GM23338 (cell line): Measurements from ENCODE around the gene ATG7. TPM values are rescaled to one million over a fixed set of nuclear protein-coding genes. Genes with fewer than 3 reads are reported as not detected.

Source experiments
- ATAC-seq: fragments of 200-7000 bp; cut with Tn5 transposase; 3 replicates; pipeline ENCODE4 v1.9.1; 2020
- DNase-seq: peaks from one replicate; pipeline ENCODE4 v3.0.0-alpha.2; 2015; ENCODE audit warnings: low spot score
- H2AFZ ChIP-seq: fragments of 200-600 bp; sonication (generic); 2 replicates; pipeline ENCODE4 v1.8.0; 2016; ENCODE audit warnings: antibody characterized with exemption, mild to moderate bottlenecking, moderate library complexity
- H3F3A ChIP-seq: fragments of 200-600 bp; sonication (generic); replicated peaks from 2 replicates; pipeline ENCODE4 v1.8.0; 2017; ENCODE audit warnings: antibody characterized with exemption, mixed run types, low read depth
- H3K27ac ChIP-seq: fragments of 200-600 bp; sonication (generic); 2 replicates; pipeline ENCODE4 v1.6.1; 2016; ENCODE audit warnings: low read depth
- H3K27me3 ChIP-seq: fragments of 200-600 bp; sonication (generic); 2 replicates; pipeline ENCODE4 v1.8.0; 2016; ENCODE audit warnings: mild to moderate bottlenecking, mixed run types, moderate library complexity; ENCODE audit not compliant: insufficient read depth
- H3K36me3 ChIP-seq: fragments of 200-600 bp; sonication (generic); 2 replicates; pipeline ENCODE4 v1.8.0; 2016; ENCODE audit warnings: mild to moderate bottlenecking; ENCODE audit not compliant: insufficient read depth
- H3K4me1 ChIP-seq: fragments of 200-600 bp; sonication (generic); 2 replicates; pipeline ENCODE4 v1.8.0; 2016; ENCODE audit warnings: mild to moderate bottlenecking, moderate library complexity; ENCODE audit not compliant: insufficient read depth
- H3K4me2 ChIP-seq: fragments of 200-600 bp; sonication (generic); 2 replicates; pipeline ENCODE4 v1.7.1; 2017; ENCODE audit warnings: mixed run types
- H3K4me3 ChIP-seq: fragments of 200-600 bp; sonication (generic); 2 replicates; pipeline ENCODE4 v1.6.1; 2016; ENCODE audit warnings: mixed run types
- H3K79me2 ChIP-seq: fragments of 200-600 bp; sonication (generic); replicated peaks from 2 replicates; pipeline ENCODE4 v1.8.0; 2017; ENCODE audit warnings: mild to moderate bottlenecking; ENCODE audit not compliant: insufficient read depth
- H3K9me2 ChIP-seq: fragments of 200-600 bp; sonication (generic); 2 replicates; pipeline ENCODE4 v1.8.0; 2017; ENCODE audit not compliant: insufficient read depth
- H4K20me1 ChIP-seq: fragments of 200-600 bp; sonication (generic); replicated peaks from 2 replicates; pipeline ENCODE4 v1.8.0; 2017; ENCODE audit warnings: mild to moderate bottlenecking; ENCODE audit not compliant: insufficient read depth
- H3K27ac Mint-ChIP-seq: 2 replicates; pipeline ENCODE4 v1.8.0; 2020; ENCODE audit warnings: inconsistent platforms, mild to moderate bottlenecking, moderate library complexity, mixed read lengths
- H3K27me3 Mint-ChIP-seq: 3 replicates; pipeline ENCODE4 v1.8.0; 2022; ENCODE audit warnings: low read depth, mild to moderate bottlenecking, moderate library complexity, mixed read lengths, inconsistent platforms; ENCODE audit not compliant: insufficient read depth, poor library complexity
- H3K36me3 Mint-ChIP-seq: 3 replicates; pipeline ENCODE4 v1.8.0; 2021; ENCODE audit warnings: low read depth, mild to moderate bottlenecking, inconsistent platforms, moderate library complexity, mixed read lengths
- H3K4me1 Mint-ChIP-seq: 3 replicates; pipeline ENCODE4 v1.8.0; 2020; ENCODE audit warnings: mild to moderate bottlenecking, inconsistent platforms, mixed read lengths
- H3K4me3 Mint-ChIP-seq: 3 replicates; pipeline ENCODE4 v1.8.0; 2021; ENCODE audit warnings: moderate library complexity, mild to moderate bottlenecking, inconsistent platforms, mixed read lengths
- H3K9me3 Mint-ChIP-seq: 3 replicates; pipeline ENCODE4 v1.8.0; 2020; ENCODE audit warnings: moderate library complexity, mild to moderate bottlenecking, inconsistent platforms, mixed read lengths
- CREB1 ChIP-seq: fragments of 250-450 bp; sonication (Bioruptor Pico); IDR thresholded peaks from 2 replicates; pipeline ENCODE4 v1.5.0; 2020; ENCODE audit warnings: low read depth, mild to moderate bottlenecking, moderate library complexity
- EZH2 ChIP-seq: fragments of 200-600 bp; sonication (generic); IDR thresholded peaks from one replicate; pipeline ENCODE4 v1.8.0; 2017; ENCODE audit warnings: antibody characterized with exemption, mild to moderate bottlenecking, low read depth; ENCODE audit not compliant: unreplicated experiment
- EZH2phosphoT487 ChIP-seq: fragments of 200-600 bp; sonication (generic); IDR thresholded peaks from one replicate; pipeline ENCODE4 v1.8.1; 2018; ENCODE audit warnings: antibody characterized with exemption; ENCODE audit not compliant: unreplicated experiment
- JUNB ChIP-seq: IDR thresholded peaks from one replicate; pipeline ENCODE4 v1.6.1; 2016; ENCODE audit warnings: antibody characterized with exemption; ENCODE audit not compliant: unreplicated experiment
- NANOG ChIP-seq: IDR thresholded peaks from 2 replicates; pipeline ENCODE4 v1.6.1; 2016; ENCODE audit warnings: antibody characterized with exemption, borderline replicate concordance
- POLR2AphosphoS5 ChIP-seq: IDR thresholded peaks from 2 replicates; pipeline ENCODE4 v1.6.1; 2016; ENCODE audit warnings: antibody characterized with exemption, low read depth
- STAT1 ChIP-seq: IDR thresholded peaks from one replicate; pipeline ENCODE4 v1.6.1; 2016; ENCODE audit warnings: antibody characterized with exemption; ENCODE audit not compliant: unreplicated experiment
- ZNF114 ChIP-seq: fragments of 250-450 bp; sonication (Bioruptor Pico); IDR thresholded peaks from 2 replicates; pipeline ENCODE4 v1.5.0; 2020; ENCODE audit warnings: mild to moderate bottlenecking, moderate library complexity
- ZNF331 ChIP-seq: fragments of 250-450 bp; sonication (Bioruptor Pico); IDR thresholded peaks from 2 replicates; pipeline ENCODE4 v1.5.0; 2020; ENCODE audit warnings: low read depth, mild to moderate bottlenecking, moderate library complexity
- polyA plus RNA-seq: library from polyadenylated mRNA; unstranded; fragments of >200 nt; fragmentation: Nextera tagmentation; extraction: Ambion mirVana; gene quantifications from 2 replicates; pipeline ENCODE4 v1.2.1, GENCODE V29; 2016
- total RNA-seq: library from RNA; depleted of rRNA; stranded (reverse); fragments of >200 nt; shearing (Covaris generic); gene quantifications from 2 replicates; pipeline ENCODE4 v1.2.3, GENCODE V29; 2014
- TF ChIP-seq, protein P1 (sequence below): IDR thresholded peaks from 2 replicates; pipeline ENCODE4 v1.6.1; 2016; ENCODE audit warnings: antibody characterized with exemption
- TF ChIP-seq, protein P2 (sequence below), 2 experiments: fragments of 200-600 bp in 1 of 2; sonication (generic) in 1 of 2; conservative IDR thresholded peaks; 2 replicates each; pipeline versions ENCODE4 v1.5.1 to v1.6.1; 2016 to 2017; ENCODE audit warnings: antibody characterized with exemption in 2 of 2, low read depth in 2 of 2, mild to moderate bottlenecking in 2 of 2, moderate library complexity in 1 of 2
- TF ChIP-seq, protein P3 (sequence below): fragments of 250-450 bp; sonication (Bioruptor Pico); IDR thresholded peaks from 2 replicates; pipeline ENCODE4 v1.5.0; 2020; ENCODE audit warnings: mild to moderate bottlenecking, moderate library complexity
- TF ChIP-seq, protein P4 (sequence below): IDR thresholded peaks from one replicate; pipeline ENCODE4 v1.6.1; 2018; ENCODE audit warnings: antibody characterized with exemption; ENCODE audit not compliant: unreplicated experiment

ATG7 gene
- total and polyA plus RNA-seq, 2 experiments from 2014 or later, result 16.2 to 36.7 TPM

DNA sequence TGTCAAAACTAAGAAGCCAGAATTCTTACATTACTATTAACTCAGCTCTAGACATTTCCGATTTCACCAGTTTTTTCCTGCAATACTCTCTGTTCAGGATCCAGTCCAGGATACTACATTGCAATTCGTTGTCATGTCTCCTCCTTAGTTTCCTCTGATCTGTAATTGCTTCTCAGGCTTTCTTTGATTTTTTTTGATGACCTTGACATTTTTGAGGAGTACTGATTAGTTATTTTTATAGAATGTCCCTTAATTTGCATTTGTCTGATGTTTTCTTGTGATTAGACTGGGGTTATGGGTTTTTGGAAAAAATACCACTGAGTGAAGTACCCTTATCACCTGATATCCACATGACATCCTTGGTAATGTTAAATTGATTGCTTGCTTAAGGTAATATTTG lies 57.6 kb downstream of the ATG7 start:
- no peaks in the 10 kb centered on the region for H3K4me1 ChIP-seq
- H3K79me2 ChIP-seq, result no peaks in the 10 kb centered on the region
- H3F3A ChIP-seq, result no peaks in the 10 kb centered on the region
- Mint-ChIP-seq H3K27me3 (no peaks in the 10 kb centered on the region), H3K4me3 (no peak overlapping the region), H3K36me3 (peaks cover 4% of the 10 kb centered on the region; the same call in 2 of the 3 replicates), H3K27ac (no peak overlapping the region), H3K4me1 (no peaks in the 10 kb centered on the region), H3K9me3 (no peaks in the 10 kb centered on the region)
- no peaks in the 10 kb centered on the region for H3K27me3 ChIP-seq
- H4K20me1 ChIP-seq, result no peaks in the 10 kb centered on the region
- DNase-seq, result no peak
- H3K4me2 ChIP-seq, result no peak overlapping the region
- no peak overlapping the region for H3K27ac ChIP-seq
- no peak overlapping the region for H2AFZ ChIP-seq
- H3K36me3 ChIP-seq, result no peaks in the 10 kb centered on the region
- no peak for ATAC-seq
- H3K4me3 ChIP-seq, result no peak overlapping the region
- H3K9me2 ChIP-seq, result no peaks in the 10 kb centered on the region
- TF ChIP-seq ZNF331 (CRISPR knock-in tag) (no peak), NANOG (no peak), JUNB (no peak), CREB1 (no peak), POLR2AphosphoS5 (no peak), EZH2phosphoT487 (no peak), STAT1 (no peak), EZH2 (no peak), ZNF114 (CRISPR knock-in tag) (no peak)
- TF ChIP-seq, protein P1, sequence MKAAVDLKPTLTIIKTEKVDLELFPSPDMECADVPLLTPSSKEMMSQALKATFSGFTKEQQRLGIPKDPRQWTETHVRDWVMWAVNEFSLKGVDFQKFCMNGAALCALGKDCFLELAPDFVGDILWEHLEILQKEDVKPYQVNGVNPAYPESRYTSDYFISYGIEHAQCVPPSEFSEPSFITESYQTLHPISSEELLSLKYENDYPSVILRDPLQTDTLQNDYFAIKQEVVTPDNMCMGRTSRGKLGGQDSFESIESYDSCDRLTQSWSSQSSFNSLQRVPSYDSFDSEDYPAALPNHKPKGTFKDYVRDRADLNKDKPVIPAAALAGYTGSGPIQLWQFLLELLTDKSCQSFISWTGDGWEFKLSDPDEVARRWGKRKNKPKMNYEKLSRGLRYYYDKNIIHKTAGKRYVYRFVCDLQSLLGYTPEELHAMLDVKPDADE, result no peak
- TF ChIP-seq, protein P2, sequence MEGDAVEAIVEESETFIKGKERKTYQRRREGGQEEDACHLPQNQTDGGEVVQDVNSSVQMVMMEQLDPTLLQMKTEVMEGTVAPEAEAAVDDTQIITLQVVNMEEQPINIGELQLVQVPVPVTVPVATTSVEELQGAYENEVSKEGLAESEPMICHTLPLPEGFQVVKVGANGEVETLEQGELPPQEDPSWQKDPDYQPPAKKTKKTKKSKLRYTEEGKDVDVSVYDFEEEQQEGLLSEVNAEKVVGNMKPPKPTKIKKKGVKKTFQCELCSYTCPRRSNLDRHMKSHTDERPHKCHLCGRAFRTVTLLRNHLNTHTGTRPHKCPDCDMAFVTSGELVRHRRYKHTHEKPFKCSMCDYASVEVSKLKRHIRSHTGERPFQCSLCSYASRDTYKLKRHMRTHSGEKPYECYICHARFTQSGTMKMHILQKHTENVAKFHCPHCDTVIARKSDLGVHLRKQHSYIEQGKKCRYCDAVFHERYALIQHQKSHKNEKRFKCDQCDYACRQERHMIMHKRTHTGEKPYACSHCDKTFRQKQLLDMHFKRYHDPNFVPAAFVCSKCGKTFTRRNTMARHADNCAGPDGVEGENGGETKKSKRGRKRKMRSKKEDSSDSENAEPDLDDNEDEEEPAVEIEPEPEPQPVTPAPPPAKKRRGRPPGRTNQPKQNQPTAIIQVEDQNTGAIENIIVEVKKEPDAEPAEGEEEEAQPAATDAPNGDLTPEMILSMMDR (conservative IDR thresholded peaks at IDR 0.05; ENCODE audit: low read depth in 2 of 2), result no peak
- TF ChIP-seq, protein P3, sequence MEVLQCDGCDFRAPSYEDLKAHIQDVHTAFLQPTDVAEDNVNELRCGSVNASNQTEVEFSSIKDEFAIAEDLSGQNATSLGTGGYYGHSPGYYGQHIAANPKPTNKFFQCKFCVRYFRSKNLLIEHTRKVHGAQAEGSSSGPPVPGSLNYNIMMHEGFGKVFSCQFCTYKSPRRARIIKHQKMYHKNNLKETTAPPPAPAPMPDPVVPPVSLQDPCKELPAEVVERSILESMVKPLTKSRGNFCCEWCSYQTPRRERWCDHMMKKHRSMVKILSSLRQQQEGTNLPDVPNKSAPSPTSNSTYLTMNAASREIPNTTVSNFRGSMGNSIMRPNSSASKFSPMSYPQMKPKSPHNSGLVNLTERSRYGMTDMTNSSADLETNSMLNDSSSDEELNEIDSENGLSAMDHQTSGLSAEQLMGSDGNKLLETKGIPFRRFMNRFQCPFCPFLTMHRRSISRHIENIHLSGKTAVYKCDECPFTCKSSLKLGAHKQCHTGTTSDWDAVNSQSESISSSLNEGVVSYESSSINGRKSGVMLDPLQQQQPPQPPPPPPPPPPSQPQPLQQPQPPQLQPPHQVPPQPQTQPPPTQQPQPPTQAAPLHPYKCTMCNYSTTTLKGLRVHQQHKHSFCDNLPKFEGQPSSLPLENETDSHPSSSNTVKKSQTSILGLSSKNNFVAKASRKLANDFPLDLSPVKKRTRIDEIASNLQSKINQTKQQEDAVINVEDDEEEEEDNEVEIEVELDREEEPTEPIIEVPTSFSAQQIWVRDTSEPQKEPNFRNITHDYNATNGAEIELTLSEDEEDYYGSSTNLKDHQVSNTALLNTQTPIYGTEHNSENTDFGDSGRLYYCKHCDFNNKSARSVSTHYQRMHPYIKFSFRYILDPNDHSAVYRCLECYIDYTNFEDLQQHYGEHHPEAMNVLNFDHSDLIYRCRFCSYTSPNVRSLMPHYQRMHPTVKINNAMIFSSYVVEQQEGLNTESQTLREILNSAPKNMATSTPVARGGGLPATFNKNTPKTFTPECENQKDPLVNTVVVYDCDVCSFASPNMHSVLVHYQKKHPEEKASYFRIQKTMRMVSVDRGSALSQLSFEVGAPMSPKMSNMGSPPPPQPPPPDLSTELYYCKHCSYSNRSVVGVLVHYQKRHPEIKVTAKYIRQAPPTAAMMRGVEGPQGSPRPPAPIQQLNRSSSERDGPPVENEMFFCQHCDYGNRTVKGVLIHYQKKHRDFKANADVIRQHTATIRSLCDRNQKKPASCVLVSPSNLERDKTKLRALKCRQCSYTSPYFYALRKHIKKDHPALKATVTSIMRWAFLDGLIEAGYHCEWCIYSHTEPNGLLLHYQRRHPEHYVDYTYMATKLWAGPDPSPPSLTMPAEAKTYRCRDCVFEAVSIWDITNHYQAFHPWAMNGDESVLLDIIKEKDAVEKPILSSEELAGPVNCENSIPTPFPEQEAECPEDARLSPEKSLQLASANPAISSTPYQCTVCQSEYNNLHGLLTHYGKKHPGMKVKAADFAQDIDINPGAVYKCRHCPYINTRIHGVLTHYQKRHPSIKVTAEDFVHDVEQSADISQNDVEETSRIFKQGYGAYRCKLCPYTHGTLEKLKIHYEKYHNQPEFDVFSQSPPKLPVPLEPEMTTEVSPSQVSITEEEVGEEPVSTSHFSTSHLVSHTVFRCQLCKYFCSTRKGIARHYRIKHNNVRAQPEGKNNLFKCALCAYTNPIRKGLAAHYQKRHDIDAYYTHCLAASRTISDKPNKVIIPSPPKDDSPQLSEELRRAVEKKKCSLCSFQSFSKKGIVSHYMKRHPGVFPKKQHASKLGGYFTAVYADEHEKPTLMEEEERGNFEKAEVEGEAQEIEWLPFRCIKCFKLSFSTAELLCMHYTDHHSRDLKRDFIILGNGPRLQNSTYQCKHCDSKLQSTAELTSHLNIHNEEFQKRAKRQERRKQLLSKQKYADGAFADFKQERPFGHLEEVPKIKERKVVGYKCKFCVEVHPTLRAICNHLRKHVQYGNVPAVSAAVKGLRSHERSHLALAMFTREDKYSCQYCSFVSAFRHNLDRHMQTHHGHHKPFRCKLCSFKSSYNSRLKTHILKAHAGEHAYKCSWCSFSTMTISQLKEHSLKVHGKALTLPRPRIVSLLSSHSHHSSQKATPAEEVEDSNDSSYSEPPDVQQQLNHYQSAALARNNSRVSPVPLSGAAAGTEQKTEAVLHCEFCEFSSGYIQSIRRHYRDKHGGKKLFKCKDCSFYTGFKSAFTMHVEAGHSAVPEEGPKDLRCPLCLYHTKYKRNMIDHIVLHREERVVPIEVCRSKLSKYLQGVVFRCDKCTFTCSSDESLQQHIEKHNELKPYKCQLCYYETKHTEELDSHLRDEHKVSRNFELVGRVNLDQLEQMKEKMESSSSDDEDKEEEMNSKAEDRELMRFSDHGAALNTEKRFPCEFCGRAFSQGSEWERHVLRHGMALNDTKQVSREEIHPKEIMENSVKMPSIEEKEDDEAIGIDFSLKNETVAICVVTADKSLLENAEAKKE (CRISPR knock-in tag), result no peak
- TF ChIP-seq, protein P4, sequence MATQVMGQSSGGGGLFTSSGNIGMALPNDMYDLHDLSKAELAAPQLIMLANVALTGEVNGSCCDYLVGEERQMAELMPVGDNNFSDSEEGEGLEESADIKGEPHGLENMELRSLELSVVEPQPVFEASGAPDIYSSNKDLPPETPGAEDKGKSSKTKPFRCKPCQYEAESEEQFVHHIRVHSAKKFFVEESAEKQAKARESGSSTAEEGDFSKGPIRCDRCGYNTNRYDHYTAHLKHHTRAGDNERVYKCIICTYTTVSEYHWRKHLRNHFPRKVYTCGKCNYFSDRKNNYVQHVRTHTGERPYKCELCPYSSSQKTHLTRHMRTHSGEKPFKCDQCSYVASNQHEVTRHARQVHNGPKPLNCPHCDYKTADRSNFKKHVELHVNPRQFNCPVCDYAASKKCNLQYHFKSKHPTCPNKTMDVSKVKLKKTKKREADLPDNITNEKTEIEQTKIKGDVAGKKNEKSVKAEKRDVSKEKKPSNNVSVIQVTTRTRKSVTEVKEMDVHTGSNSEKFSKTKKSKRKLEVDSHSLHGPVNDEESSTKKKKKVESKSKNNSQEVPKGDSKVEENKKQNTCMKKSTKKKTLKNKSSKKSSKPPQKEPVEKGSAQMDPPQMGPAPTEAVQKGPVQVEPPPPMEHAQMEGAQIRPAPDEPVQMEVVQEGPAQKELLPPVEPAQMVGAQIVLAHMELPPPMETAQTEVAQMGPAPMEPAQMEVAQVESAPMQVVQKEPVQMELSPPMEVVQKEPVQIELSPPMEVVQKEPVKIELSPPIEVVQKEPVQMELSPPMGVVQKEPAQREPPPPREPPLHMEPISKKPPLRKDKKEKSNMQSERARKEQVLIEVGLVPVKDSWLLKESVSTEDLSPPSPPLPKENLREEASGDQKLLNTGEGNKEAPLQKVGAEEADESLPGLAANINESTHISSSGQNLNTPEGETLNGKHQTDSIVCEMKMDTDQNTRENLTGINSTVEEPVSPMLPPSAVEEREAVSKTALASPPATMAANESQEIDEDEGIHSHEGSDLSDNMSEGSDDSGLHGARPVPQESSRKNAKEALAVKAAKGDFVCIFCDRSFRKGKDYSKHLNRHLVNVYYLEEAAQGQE, result no peak
